Neural progenitor cell (in vitro differentiated cells): ENCODE data around the gene ZNF148.

Source experiments
- EZH2 ChIP-seq: fragments of 200-600 bp; sonication (generic); IDR thresholded peaks from 2 replicates; pipeline ENCODE4 v1.6.1; 2017; ENCODE audit warnings: antibody characterized with exemption, mild to moderate bottlenecking, moderate library complexity
- TF ChIP-seq, protein P1 (sequence below): fragments of 200-600 bp; sonication (generic); IDR thresholded peaks from 2 replicates; pipeline ENCODE4 v1.5.1; 2017; ENCODE audit warnings: antibody characterized with exemption, mild to moderate bottlenecking

DNA sequence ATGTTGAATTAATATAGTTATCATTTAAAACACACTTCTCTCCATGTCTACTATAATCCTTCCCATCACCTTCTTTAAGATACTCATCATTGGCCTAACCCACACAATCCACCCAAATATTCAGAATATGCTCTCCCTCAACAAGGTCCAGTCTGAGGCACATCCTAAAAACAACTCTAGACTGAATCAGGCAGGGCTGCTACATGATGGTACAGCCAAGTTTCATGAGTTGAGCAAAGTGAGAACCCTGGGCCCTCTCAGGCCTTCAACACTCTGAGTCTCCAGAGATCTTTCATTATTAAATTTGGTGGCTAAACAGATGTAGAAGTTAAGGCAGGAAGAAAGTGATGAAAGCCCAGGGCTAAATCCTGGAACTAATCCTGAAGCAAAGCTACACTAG lies 16.2 kb downstream of the ZNF148 start:
- no peak for TF ChIP-seq EZH2
- TF ChIP-seq, protein P1, sequence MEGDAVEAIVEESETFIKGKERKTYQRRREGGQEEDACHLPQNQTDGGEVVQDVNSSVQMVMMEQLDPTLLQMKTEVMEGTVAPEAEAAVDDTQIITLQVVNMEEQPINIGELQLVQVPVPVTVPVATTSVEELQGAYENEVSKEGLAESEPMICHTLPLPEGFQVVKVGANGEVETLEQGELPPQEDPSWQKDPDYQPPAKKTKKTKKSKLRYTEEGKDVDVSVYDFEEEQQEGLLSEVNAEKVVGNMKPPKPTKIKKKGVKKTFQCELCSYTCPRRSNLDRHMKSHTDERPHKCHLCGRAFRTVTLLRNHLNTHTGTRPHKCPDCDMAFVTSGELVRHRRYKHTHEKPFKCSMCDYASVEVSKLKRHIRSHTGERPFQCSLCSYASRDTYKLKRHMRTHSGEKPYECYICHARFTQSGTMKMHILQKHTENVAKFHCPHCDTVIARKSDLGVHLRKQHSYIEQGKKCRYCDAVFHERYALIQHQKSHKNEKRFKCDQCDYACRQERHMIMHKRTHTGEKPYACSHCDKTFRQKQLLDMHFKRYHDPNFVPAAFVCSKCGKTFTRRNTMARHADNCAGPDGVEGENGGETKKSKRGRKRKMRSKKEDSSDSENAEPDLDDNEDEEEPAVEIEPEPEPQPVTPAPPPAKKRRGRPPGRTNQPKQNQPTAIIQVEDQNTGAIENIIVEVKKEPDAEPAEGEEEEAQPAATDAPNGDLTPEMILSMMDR: no peak
